Astrocyte (in vitro differentiated cells and primary cell): Measurements from ENCODE around the gene HOXC9. TPM values are rescaled to one million over a fixed set of nuclear protein-coding genes. Genes with fewer than 3 reads are reported as not detected.

ENCODE experiments used
- DNase-seq: peaks from one replicate; pipeline ENCODE4 v3.0.0-alpha.2; 2010; ENCODE audit warnings: low read depth
- FAIRE-seq: peaks from 2 replicates; lab custom pipeline; 2011; peaks lifted over from hg19 to GRCh38; lab: Jason Lieb, UNC
- H2AFZ ChIP-seq: 2 replicates; pipeline ENCODE4 v1.6.0; 2012; ENCODE audit warnings: low read depth, low read length, inconsistent platforms
- H3K27ac ChIP-seq: 2 replicates; pipeline ENCODE4 v1.5.1; 2011; ENCODE audit warnings: low read depth, low read length, inconsistent platforms
- H3K27me3 ChIP-seq: 2 replicates; pipeline ENCODE4 v1.6.0; 2011; ENCODE audit warnings: low read length, inconsistent platforms; ENCODE audit not compliant: insufficient read depth
- H3K36me3 ChIP-seq: 2 replicates; pipeline ENCODE4 v1.5.1; 2011; ENCODE audit warnings: low read length, inconsistent platforms; ENCODE audit not compliant: insufficient read depth
- H3K4me1 ChIP-seq: 2 replicates; pipeline ENCODE4 v1.5.1; 2011; ENCODE audit warnings: low read length, inconsistent platforms; ENCODE audit not compliant: insufficient read depth
- H3K4me2 ChIP-seq: 2 replicates; pipeline ENCODE4 v1.6.0; 2012; ENCODE audit warnings: low read length, inconsistent platforms
- H3K4me3 ChIP-seq: 2 replicates; pipeline ENCODE4 v1.5.1; 2011; ENCODE audit warnings: low read depth, mild to moderate bottlenecking, low read length, inconsistent platforms; ENCODE audit not compliant: insufficient read depth
- H3K79me2 ChIP-seq: 2 replicates; pipeline ENCODE4 v1.6.0; 2012; ENCODE audit warnings: mild to moderate bottlenecking, low read length, inconsistent platforms; ENCODE audit not compliant: insufficient read depth
- H3K9ac ChIP-seq: 2 replicates; pipeline ENCODE4 v1.6.0; 2012; ENCODE audit warnings: mild to moderate bottlenecking, low read length, inconsistent platforms
- H3K9me3 ChIP-seq: 2 replicates; pipeline ENCODE4 v1.5.1; 2012; ENCODE audit warnings: low read depth, mild to moderate bottlenecking, low read length, inconsistent platforms; ENCODE audit not compliant: insufficient read depth
- H4K20me1 ChIP-seq: 2 replicates; pipeline ENCODE4 v1.6.0; 2012; ENCODE audit warnings: low read length, inconsistent platforms; ENCODE audit not compliant: insufficient read depth
- H3K27ac Mint-ChIP-seq: one replicate; pipeline ENCODE4 v1.8.0; 2021; ENCODE audit warnings: mild to moderate bottlenecking, mixed read lengths; ENCODE audit not compliant: unreplicated experiment
- H3K27me3 Mint-ChIP-seq: one replicate; pipeline ENCODE4 v1.8.0; 2021; ENCODE audit warnings: low read depth, mixed read lengths; ENCODE audit not compliant: unreplicated experiment
- H3K36me3 Mint-ChIP-seq: one replicate; pipeline ENCODE4 v1.8.0; 2021; ENCODE audit warnings: low read depth, mixed read lengths; ENCODE audit not compliant: unreplicated experiment
- H3K4me1 Mint-ChIP-seq: one replicate; pipeline ENCODE4 v1.8.0; 2021; ENCODE audit warnings: low read depth, mixed read lengths; ENCODE audit not compliant: unreplicated experiment
- H3K4me3 Mint-ChIP-seq: one replicate; pipeline ENCODE4 v1.8.0; 2021; ENCODE audit warnings: mild to moderate bottlenecking, moderate library complexity, mixed read lengths; ENCODE audit not compliant: unreplicated experiment
- H3K9me3 Mint-ChIP-seq: one replicate; pipeline ENCODE4 v1.8.0; 2021; ENCODE audit warnings: mild to moderate bottlenecking, mixed read lengths; ENCODE audit not compliant: unreplicated experiment
- EZH2 ChIP-seq: IDR thresholded peaks from 2 replicates; pipeline ENCODE4 v1.6.1; 2012; ENCODE audit warnings: mild to moderate bottlenecking, low read length, inconsistent platforms; ENCODE audit not compliant: insufficient read depth
- total RNA-seq: library from RNA; stranded (reverse); gene quantifications from 2 replicates; pipeline ENCODE4 v1.2.1, GENCODE V29; 2021
- TF ChIP-seq, protein P1 (sequence below): IDR thresholded peaks from 2 replicates; pipeline ENCODE4 v1.5.1; 2011; ENCODE audit warnings: low read depth, mild to moderate bottlenecking, inconsistent platforms, low read length, moderate library complexity; ENCODE audit not compliant: insufficient read depth

HOXC9 gene
- total RNA-seq, 1 donor from 2014 or later, result not detected

- Mint-ChIP-seq H3K36me3 (peaks cover 4% of the 10 kb centered on the region), H3K4me1 (no peaks in the 10 kb centered on the region), H3K27ac (no peak overlapping the region), H3K9me3 (peaks cover 30% of the 10 kb centered on the region), H3K27me3 (peaks cover 81% of the 10 kb centered on the region), H3K4me3 (no peak overlapping the region)
- Histone ChIP-seq H3K4me1 (no peaks in the 10 kb centered on the region), H3K9me3 (peaks cover 7% of the 10 kb centered on the region), H4K20me1 (no peaks in the 10 kb centered on the region), H2AFZ (no peak overlapping the region), H3K27ac (no peak overlapping the region), H3K4me2 (no peak overlapping the region), H3K9ac (no peak overlapping the region), H3K79me2 (no peaks in the 10 kb centered on the region), H3K4me3 (no peak overlapping the region), H3K27me3 (peaks cover 91% of the 10 kb centered on the region), H3K36me3 (no peaks in the 10 kb centered on the region)
- FAIRE-seq (no peak), DNase-seq (no peak)
- no peak for TF ChIP-seq EZH2
- TF ChIP-seq, protein P1, sequence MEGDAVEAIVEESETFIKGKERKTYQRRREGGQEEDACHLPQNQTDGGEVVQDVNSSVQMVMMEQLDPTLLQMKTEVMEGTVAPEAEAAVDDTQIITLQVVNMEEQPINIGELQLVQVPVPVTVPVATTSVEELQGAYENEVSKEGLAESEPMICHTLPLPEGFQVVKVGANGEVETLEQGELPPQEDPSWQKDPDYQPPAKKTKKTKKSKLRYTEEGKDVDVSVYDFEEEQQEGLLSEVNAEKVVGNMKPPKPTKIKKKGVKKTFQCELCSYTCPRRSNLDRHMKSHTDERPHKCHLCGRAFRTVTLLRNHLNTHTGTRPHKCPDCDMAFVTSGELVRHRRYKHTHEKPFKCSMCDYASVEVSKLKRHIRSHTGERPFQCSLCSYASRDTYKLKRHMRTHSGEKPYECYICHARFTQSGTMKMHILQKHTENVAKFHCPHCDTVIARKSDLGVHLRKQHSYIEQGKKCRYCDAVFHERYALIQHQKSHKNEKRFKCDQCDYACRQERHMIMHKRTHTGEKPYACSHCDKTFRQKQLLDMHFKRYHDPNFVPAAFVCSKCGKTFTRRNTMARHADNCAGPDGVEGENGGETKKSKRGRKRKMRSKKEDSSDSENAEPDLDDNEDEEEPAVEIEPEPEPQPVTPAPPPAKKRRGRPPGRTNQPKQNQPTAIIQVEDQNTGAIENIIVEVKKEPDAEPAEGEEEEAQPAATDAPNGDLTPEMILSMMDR, result no peak
Observed at GRCh38 chr12:53959314-53959713, 40.6 kb upstream of the HOXC9 start.

DNA sequence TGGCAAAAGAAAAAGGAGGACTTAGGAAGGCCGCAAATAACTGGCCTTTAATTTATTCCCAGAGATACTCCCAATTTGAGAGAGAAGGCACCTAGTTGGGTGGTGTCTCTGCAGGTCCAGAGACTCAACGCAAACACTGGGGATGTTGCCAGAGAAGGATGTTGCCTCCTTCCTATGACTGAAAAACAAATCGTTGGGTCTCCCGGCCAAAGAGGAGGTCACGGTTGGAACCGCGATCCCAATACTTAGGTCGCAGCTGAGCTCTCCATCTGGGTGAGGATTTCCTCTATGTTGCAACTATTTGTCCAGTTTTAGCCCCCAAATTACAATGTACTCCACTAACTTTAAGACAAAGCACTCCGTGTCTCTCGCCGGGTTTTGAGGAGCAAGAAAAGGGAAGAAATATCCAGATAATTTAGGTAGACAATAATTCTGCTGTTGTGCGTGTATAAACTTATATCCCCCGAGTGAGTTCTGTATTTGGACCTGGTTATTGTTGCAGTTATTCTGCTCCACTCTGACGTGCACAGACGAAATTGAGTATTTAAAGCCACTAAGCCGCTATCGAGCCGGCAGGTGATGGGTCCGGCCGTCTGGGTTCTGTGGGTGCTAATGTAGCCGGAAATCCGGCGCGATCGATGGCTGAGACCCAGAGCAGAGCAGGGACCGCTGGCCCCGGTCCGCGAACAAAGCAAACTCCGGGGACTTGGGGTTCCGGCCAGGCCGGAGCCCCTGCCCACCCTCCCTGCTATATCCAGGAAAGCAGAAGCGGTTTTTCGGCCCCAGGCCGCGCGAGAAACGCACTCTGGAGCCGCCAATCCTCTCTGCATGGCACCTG, 39.6 kb upstream of the HOXC9 start:
- peaks cover 7% of the 10 kb centered on the region for H3K9me3 ChIP-seq
- no peak for FAIRE-seq
- Mint-ChIP-seq H3K36me3 (peaks cover 4% of the 10 kb centered on the region), H3K27ac (no peak overlapping the region), H3K9me3 (peaks cover 31% of the 10 kb centered on the region), H3K4me1 (no peaks in the 10 kb centered on the region), H3K4me3 (no peak overlapping the region), H3K27me3 (peaks cover 89% of the 10 kb centered on the region)
- DNase-seq, result no peak
- H3K4me2 ChIP-seq, result no peak overlapping the region
- H4K20me1 ChIP-seq, result no peaks in the 10 kb centered on the region
- no peak for TF ChIP-seq EZH2
- TF ChIP-seq, protein P1, result no peak
- no peak overlapping the region for H3K4me3 ChIP-seq
- H3K27me3 ChIP-seq, result peaks cover 93% of the 10 kb centered on the region
- H3K27ac ChIP-seq, result no peak overlapping the region
- no peak overlapping the region for H2AFZ ChIP-seq
- H3K79me2 ChIP-seq, result no peaks in the 10 kb centered on the region
- no peaks in the 10 kb centered on the region for H3K4me1 ChIP-seq
- H3K9ac ChIP-seq, result no peak overlapping the region
- no peaks in the 10 kb centered on the region for H3K36me3 ChIP-seq
